HG03108 (cell line): ENCODE data around the gene CCL11.
"Not testable (repeated sequence)": the region's sequence is repeated elsewhere in the genome, so short reads cannot be mapped to it uniquely, and the experiment has no call there.

Experiments used
- ATAC-seq: cut with Tn5 transposase; IDR thresholded peaks from one replicate; pipeline ENCODE4 v1.9.1; 2021; ENCODE audit warnings: moderate library complexity; ENCODE audit not compliant: unreplicated experiment

Gene CCL11

GRCh38 chr17:34306466-34306865, 20.9 kb downstream of the CCL11 start:
- ATAC-seq: no peak

GRCh38 chr17:34307110-34307509, 21.6 kb downstream of the CCL11 start:
- ATAC-seq: no peak

DNA sequence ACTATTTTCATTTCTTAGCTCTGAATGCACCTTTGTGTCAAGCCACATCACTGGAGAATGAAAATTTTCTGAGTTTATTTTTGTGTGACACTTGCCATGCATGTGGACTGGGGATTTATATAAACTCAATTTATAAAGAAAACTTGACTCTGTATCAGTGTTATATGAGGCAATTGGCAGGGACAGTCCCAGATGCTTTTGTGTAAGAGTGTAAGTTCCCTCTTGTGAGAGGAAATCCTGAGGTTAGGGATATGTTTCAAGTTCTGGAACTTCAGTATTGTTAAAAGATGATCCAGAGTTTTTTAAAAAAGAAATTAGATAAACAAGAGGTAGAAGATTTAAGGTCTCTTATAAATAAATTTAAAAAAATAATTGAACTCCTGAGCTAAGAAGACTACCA, 22.8 kb downstream of the CCL11 start:
- ATAC-seq: no peak

DNA sequence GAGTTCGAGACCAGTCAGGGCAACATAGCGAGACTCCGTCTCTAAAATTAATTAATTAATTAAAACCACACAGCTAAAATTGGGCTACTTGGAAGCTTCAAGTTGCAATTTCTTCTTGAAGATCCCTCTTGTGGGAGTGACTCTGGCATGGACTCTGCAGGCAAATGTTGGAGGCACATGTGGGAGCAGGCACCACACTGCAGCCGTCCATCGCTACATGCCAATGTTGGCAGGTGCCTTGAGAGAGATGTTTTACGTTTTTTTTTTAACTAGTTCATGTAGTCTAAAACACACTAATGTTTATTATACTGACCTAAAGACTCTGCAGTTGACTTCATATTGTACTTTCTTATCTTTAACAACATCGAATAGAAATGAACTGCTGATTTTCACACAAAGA, 25.7 kb downstream of the CCL11 start:
- no peak for ATAC-seq

DNA sequence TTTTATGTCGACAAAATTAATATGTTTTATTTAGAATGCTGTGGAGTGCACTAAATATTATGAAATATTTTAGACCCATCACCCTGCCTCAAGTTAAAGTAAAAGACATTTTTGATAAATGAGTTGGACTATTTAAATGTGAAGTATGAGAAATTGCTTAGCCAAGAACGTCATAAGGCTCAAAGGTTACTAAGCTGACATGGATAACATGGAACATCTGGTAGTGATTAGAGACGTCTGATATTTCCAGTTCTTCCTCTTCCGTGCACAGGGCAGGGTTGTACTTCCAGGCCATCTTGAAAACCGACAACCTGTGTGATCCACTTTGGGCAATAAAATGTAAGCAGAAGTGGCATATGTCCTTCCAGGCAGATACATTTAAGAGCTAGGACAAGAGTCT, 26.5 kb downstream of the CCL11 start:
- no peak for ATAC-seq

DNA sequence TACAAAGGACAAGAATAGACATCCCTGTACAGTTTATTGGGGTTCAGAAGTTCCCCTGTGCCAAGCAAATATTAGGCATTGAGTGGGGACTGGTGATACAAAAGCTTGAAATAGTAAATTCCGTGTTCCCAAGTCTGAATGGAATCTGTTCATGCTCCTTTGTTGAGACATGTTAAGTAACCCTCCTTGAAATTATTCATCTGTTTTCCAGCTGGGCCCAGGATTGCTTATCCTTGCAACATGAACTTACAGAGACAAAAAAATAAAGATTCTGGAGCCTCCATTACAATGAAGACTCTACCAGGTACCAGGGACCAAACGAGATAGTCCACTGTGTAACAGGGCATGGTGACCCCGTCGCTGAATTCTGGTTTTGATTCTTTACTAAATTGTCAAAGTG, 27.6 kb downstream of the CCL11 start:
- no peak for ATAC-seq

- ATAC-seq: no peak
These were observed 28.7 kb downstream of the CCL11 start for GRCh38 chr17:34314279-34314678.

DNA sequence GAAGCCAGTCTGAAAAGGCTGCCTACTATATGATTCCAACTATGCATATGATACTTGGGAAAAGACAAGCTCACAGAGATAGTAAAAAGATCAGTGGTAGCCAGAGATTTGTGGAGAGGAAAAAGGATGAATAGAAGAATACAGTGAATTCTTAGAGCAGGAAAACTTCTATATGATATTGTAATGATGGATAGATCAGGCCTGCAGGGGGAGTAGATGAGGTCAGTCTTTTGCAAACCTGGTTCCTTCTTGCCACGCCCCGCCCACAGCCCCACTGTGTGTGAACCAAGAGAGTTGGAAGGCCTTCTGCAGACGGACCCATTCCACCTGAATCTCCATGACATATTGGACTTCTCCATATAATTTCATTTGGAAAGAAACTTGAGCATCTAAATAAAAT, 32.9 kb downstream of the CCL11 start:
- no peak for ATAC-seq

GRCh38 chr17:34319039-34319483, 33.5 kb downstream of the CCL11 start, which contains the start of gene CCL8:
Gene CCL8, plus strand, starts transcription at chr17:34319435. Its CDS starts 67 bp downstream, at chr17:34319502.
- ATAC-seq: no peak

GRCh38 chr17:34321964-34322363, 36.4 kb downstream of the CCL11 start:
- ATAC-seq: no peak

DNA sequence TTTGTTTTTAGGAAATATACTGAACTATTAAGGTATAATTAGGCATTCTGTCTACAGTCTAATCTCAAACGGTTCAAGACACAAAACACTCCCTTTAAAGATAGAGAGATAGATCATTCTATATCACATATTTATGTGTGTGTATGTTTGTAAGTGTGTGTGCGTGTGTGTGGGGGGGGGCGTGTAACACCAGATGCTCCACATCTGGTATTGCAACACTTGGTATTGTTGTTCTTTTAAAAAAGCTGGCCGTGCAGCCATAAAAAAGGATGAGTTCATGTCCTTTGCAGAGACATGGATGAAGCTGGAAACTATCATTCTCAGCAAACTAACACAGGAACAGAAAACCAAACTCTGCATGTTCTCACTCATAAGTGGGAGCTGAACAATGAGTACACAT, 42.0 kb downstream of the CCL11 start:
- not testable (repeated sequence) for ATAC-seq

- no peak for ATAC-seq
These were observed 52.2 kb downstream of the CCL11 start for GRCh38 chr17:34337701-34338100.
